NK-92 (cell line): ENCODE data around the gene GALNT7.
"Not testable (repeated sequence)": the region's sequence is repeated elsewhere in the genome, so short reads cannot be mapped to it uniquely, and the experiment has no call there.

Experiments
- DNase-seq: peaks from one replicate; lab custom pipeline; 2025; ENCODE audit not compliant: unreplicated experiment; lab: John Stamatoyannopoulos, UW

The GALNT7 gene

GRCh38 chr4:173168396-173169177 is at the start of gene GALNT7:
GALNT7 (plus strand) TSS chr4:173168811; CDS start chr4:173168836, 25 bp downstream.
- DNase-seq: no peak

- DNase-seq: not testable (repeated sequence)
These were observed 49.8 kb upstream of the GALNT7 start for GRCh38 chr4:173118819-173119218.

- no peak for DNase-seq
These were observed 48.8 kb upstream of the GALNT7 start for GRCh38 chr4:173119818-173120217.

GRCh38 chr4:173121076-173121561 is 47.5 kb upstream of the GALNT7 start:
- DNase-seq: no peak

- no peak for DNase-seq
These were observed 44.3 kb upstream of the GALNT7 start for GRCh38 chr4:173124209-173124865.

- no peak for DNase-seq
These were observed 43.3 kb upstream of the GALNT7 start for GRCh38 chr4:173125216-173125812.

- no peak for DNase-seq
These were observed 40.3 kb upstream of the GALNT7 start for GRCh38 chr4:173128199-173128890.

- no peak for DNase-seq
These were observed 37.9 kb upstream of the GALNT7 start for GRCh38 chr4:173130687-173131086.

- no peak for DNase-seq
These were observed 34.2 kb upstream of the GALNT7 start for GRCh38 chr4:173134426-173134825.

GRCh38 chr4:173135241-173135847 is 33.3 kb upstream of the GALNT7 start:
- DNase-seq: no peak

GRCh38 chr4:173138624-173139023 is 30.0 kb upstream of the GALNT7 start:
- no peak for DNase-seq

GRCh38 chr4:173139561-173139960 is 29.1 kb upstream of the GALNT7 start:
- no peak for DNase-seq

- DNase-seq: no peak
These were observed 23.5 kb upstream of the GALNT7 start for GRCh38 chr4:173145131-173145530.

GRCh38 chr4:173146456-173146855 is 22.2 kb upstream of the GALNT7 start:
- DNase-seq: no peak

- no peak for DNase-seq
These were observed 17.1 kb upstream of the GALNT7 start for GRCh38 chr4:173151496-173151895.

GRCh38 chr4:173152104-173152503 is 16.5 kb upstream of the GALNT7 start:
- DNase-seq: no peak

GRCh38 chr4:173153445-173153844 is 15.2 kb upstream of the GALNT7 start:
- DNase-seq: no peak

- no peak for DNase-seq
These were observed 8.8 kb upstream of the GALNT7 start for GRCh38 chr4:173159791-173160190.

- no peak for DNase-seq
These were observed 7.7 kb upstream of the GALNT7 start for GRCh38 chr4:173160871-173161270.

GRCh38 chr4:173161311-173161710 is 7.3 kb upstream of the GALNT7 start:
- DNase-seq: no peak

GRCh38 chr4:173165706-173166105 is 2.9 kb upstream of the GALNT7 start:
- DNase-seq: no peak
